Suprapubic skin (tissue), 4 donors: ENCODE data around the gene NAGLU. TPM values are rescaled to one million over a fixed set of nuclear protein-coding genes. Genes with fewer than 3 reads are reported as not detected.

ENCODE experiments used
- DNase-seq, 2 donors: peaks; one replicate each; pipeline ENCODE4 v3.0.0-alpha.2; 2019; ENCODE audit warnings: low spot score in 2 of 2
- H3K27ac ChIP-seq: fragments of 200-600 bp; sonication (generic); one replicate; pipeline ENCODE4 v1.5.1; 2019
- H3K27me3 ChIP-seq: fragments of 200-600 bp; sonication (generic); one replicate; pipeline ENCODE4 v1.5.1; 2019
- H3K36me3 ChIP-seq: fragments of 200-600 bp; sonication (generic); one replicate; pipeline ENCODE4 v1.5.1; 2019
- H3K4me1 ChIP-seq: fragments of 200-600 bp; sonication (generic); one replicate; pipeline ENCODE4 v1.5.1; 2019
- H3K4me3 ChIP-seq: fragments of 200-600 bp; sonication (generic); one replicate; pipeline ENCODE4 v1.5.1; 2019; ENCODE audit warnings: mild to moderate bottlenecking
- H3K9me3 ChIP-seq: fragments of 200-600 bp; sonication (generic); one replicate; pipeline ENCODE4 v1.5.1; 2019
- CTCF ChIP-seq, 2 donors: fragments of 200-600 bp in 1 of 2; fragments of 450-650 bp in 1 of 2; sonication (generic) in 1 of 2; IDR thresholded peaks; one replicate each; pipeline ENCODE4 v1.5.1; 2016 to 2019; ENCODE audit warnings: antibody characterized with exemption in 2 of 2, mild to moderate bottlenecking in 1 of 2, moderate library complexity in 1 of 2
- EP300 ChIP-seq: sonication (generic); formaldehyde crosslinking; IDR thresholded peaks from one replicate; pipeline ENCODE4 v1.6.1; 2017; ENCODE audit warnings: antibody characterized with exemption
- POLR2A ChIP-seq, 2 donors: fragments of 450-650 bp; IDR thresholded peaks; one replicate each; pipeline ENCODE4 v1.6.1; 2017; ENCODE audit warnings: antibody characterized with exemption in 2 of 2, mild to moderate bottlenecking in 2 of 2, moderate library complexity in 2 of 2
- POLR2AphosphoS5 ChIP-seq, 3 donors: sonication (generic); formaldehyde crosslinking; IDR thresholded peaks; one replicate each; pipeline ENCODE4 v1.6.1; 2017; ENCODE audit warnings: antibody characterized with exemption in 3 of 3
- WGBS: methylation state at CpG from one replicate; pipeline ENCODE4 v1.1.5; 2018; 5-methylcytosine and 5-hydroxymethylcytosine counted together
- total RNA-seq, 4 donors: library from RNA; depleted of rRNA; stranded (reverse); fragments of >200 nt; gene quantifications; one replicate each; pipeline ENCODE4 v1.1.0, GENCODE V29; 2016

The NAGLU gene
- total RNA-seq, result 10 to 100 TPM; 19.8 to 40.1 (median 30.4) TPM

GRCh38 chr17:42536048-42536371, at the start of gene NAGLU:
NAGLU (plus strand) TSS chr17:42536241; CDS start chr17:42536273, 32 bp downstream.
- Histone ChIP-seq H3K4me3 (peak within 1 kb of the TSS; percentile 84), H3K27ac (peak within 1 kb of the TSS; percentile 95), H3K36me3 (peaks cover 23% of the 10 kb centered on the region), H3K27me3 (no peaks in the 10 kb centered on the region), H3K4me1 (peaks cover 34% of the 10 kb centered on the region), H3K9me3 (no peaks in the 10 kb centered on the region)
- WGBS, result 0% methylated on average over 15 of the region's 40 CpGs
- peak; percentile 98 to 99 for DNase-seq
- TF ChIP-seq POLR2AphosphoS5 (IDR thresholded peaks at IDR 0.05) (peak; percentile 57 to 86 (median 68)), CTCF (IDR thresholded peaks at IDR 0.05) (no peak), POLR2A (IDR thresholded peaks at IDR 0.05) (peak in 1 of 2 donors; percentile 82)

- TF ChIP-seq POLR2A (IDR thresholded peaks at IDR 0.05) (no peak), POLR2AphosphoS5 (IDR thresholded peaks at IDR 0.05) (no peak)
- H3K36me3 ChIP-seq, result peaks cover 96% of the 10 kb centered on the region
- no peaks in the 10 kb centered on the region for H3K9me3 ChIP-seq
- H3K27me3 ChIP-seq, result no peaks in the 10 kb centered on the region
- H3K4me3 ChIP-seq, result no peak overlapping the region
- H3K27ac ChIP-seq, result no peak overlapping the region
- WGBS, result 75% methylated on average over 1 of the region's 1 CpG
- DNase-seq, result no peak
- H3K4me1 ChIP-seq, result no peaks in the 10 kb centered on the region
These were observed 48.0 kb upstream of the NAGLU start for GRCh38 chr17:42488032-42488431.

- no peaks in the 10 kb centered on the region for H3K9me3 ChIP-seq
- H3K4me1 ChIP-seq, result no peaks in the 10 kb centered on the region
- TF ChIP-seq POLR2A (IDR thresholded peaks at IDR 0.05) (no peak), CTCF (IDR thresholded peaks at IDR 0.05) (no peak), POLR2AphosphoS5 (IDR thresholded peaks at IDR 0.05) (no peak), EP300 (no peak)
- WGBS, result 87% methylated on average over 3 of the region's 3 CpGs
- no peak overlapping the region for H3K27ac ChIP-seq
- DNase-seq, result no peak
- H3K27me3 ChIP-seq, result no peaks in the 10 kb centered on the region
- peaks cover 93% of the 10 kb centered on the region for H3K36me3 ChIP-seq
- no peak overlapping the region for H3K4me3 ChIP-seq
These were observed 42.7 kb upstream of the NAGLU start for GRCh38 chr17:42493319-42493718.

- no peak for DNase-seq
These were observed 41.4 kb upstream of the NAGLU start for GRCh38 chr17:42494673-42495072.

GRCh38 chr17:42498828-42499227, 37.2 kb upstream of the NAGLU start:
- WGBS, result 94% methylated on average over 4 of the region's 4 CpGs
- no peak overlapping the region for H3K4me3 ChIP-seq
- no peaks in the 10 kb centered on the region for H3K9me3 ChIP-seq
- H3K36me3 ChIP-seq, result peaks cover 98% of the 10 kb centered on the region
- H3K27me3 ChIP-seq, result no peaks in the 10 kb centered on the region
- no peaks in the 10 kb centered on the region for H3K4me1 ChIP-seq
- peak in 1 of 2 donors; percentile 11 for DNase-seq
- TF ChIP-seq POLR2A (IDR thresholded peaks at IDR 0.05) (no peak), CTCF (IDR thresholded peaks at IDR 0.05) (no peak), POLR2AphosphoS5 (IDR thresholded peaks at IDR 0.05) (no peak), EP300 (no peak)
- H3K27ac ChIP-seq, result no peak overlapping the region

More at GRCh38 chr17:42494673-42495072, 41.4 kb upstream of the NAGLU start:
- Histone ChIP-seq H3K4me1 (no peaks in the 10 kb centered on the region), H3K9me3 (no peaks in the 10 kb centered on the region), H3K36me3 (peaks cover 93% of the 10 kb centered on the region), H3K27ac (no peak overlapping the region), H3K4me3 (no peak overlapping the region), H3K27me3 (no peaks in the 10 kb centered on the region)
- no peak for TF ChIP-seq POLR2A (IDR thresholded peaks at IDR 0.05)
- TF ChIP-seq CTCF (IDR thresholded peaks at IDR 0.05), result no peak
- no peak for TF ChIP-seq POLR2AphosphoS5 (IDR thresholded peaks at IDR 0.05)
- no peak for TF ChIP-seq EP300
- WGBS, result 71% methylated on average over 4 of the region's 4 CpGs

GRCh38 chr17:42502091-42502490, 34.0 kb upstream of the NAGLU start:
- Histone ChIP-seq H3K36me3 (peaks cover 96% of the 10 kb centered on the region), H3K4me3 (no peak overlapping the region), H3K9me3 (no peaks in the 10 kb centered on the region), H3K4me1 (no peaks in the 10 kb centered on the region), H3K27ac (no peak overlapping the region), H3K27me3 (no peaks in the 10 kb centered on the region)
- TF ChIP-seq EP300 (no peak), CTCF (IDR thresholded peaks at IDR 0.05) (no peak), POLR2A (IDR thresholded peaks at IDR 0.05) (no peak), POLR2AphosphoS5 (IDR thresholded peaks at IDR 0.05) (no peak)
- 86% methylated on average over 5 of the region's 5 CpGs for WGBS
- DNase-seq, result no peak
